ENCODE measurements around the gene DIO1. TPM values are rescaled to one million over a fixed set of nuclear protein-coding genes. Genes with fewer than 3 reads are reported as not detected.

DIO1 gene
- total RNA-seq, 4 donors from 2014 or later, result not detected

- Histone ChIP-seq H3K4me3 (no peak overlapping the region), H3K36me3 (peaks cover 0 to 29% (median 6%) of the 10 kb centered on the region in 4 donors), H3K27ac (peak overlapping the region; percentile 29 to 56 (median 35)), H3K4me1 (peaks cover 0 to 24% (median 14%) of the 10 kb centered on the region in 4 donors), H3K9me3 (no peaks in the 10 kb centered on the region), H3K27me3 (no peaks in the 10 kb centered on the region)
- no peak for TF ChIP-seq POLR2AphosphoS5 (IDR thresholded peaks at IDR 0.05)
- TF ChIP-seq EP300 (IDR thresholded peaks at IDR 0.05; ENCODE audit: low read depth), result no peak
- TF ChIP-seq POLR2A (IDR thresholded peaks at IDR 0.05), result no peak
- no peak for TF ChIP-seq CTCF (IDR thresholded peaks at IDR 0.05)
- WGBS, 2 donors (ENCODE audit: low coverage in 1 of 2), result 58 to 60% methylated on average over 3 of the region's 3 CpGs
- in situ Hi-C loops (cut with MboI; ENCODE audit: low pct_ligation_motif_present in 1 of 4, low pct_unique_long_range_greater_than_20kb in 1 of 4, low sequenced_read_pairs in 3 of 4) (loop anchor here (10.0 to 25.0 kb wide), 4 partner anchors 72 to 94 kb away; partner anchors contain the start of gene YIPF1 (in 1 of the 4)), intact Hi-C loops (cut with DNase I; ENCODE audit: low total_unique reads) (loop anchor here (10.0 kb wide), 1 partner anchor 92 kb away; no protein-coding TSS in a partner anchor)
- DNase-seq, result no peak
Measured at GRCh38 chr1:53956308-53957168, 62.6 kb downstream of the DIO1 start.

GRCh38 chr1:53957194-53957818, 63.3 kb downstream of the DIO1 start:
- intact Hi-C loops (cut with DNase I; ENCODE audit: low total_unique reads) (loop anchor here (10.0 kb wide), 1 partner anchor 93 kb away; no protein-coding TSS in a partner anchor), in situ Hi-C loops (cut with MboI; ENCODE audit: low pct_ligation_motif_present in 1 of 4, low pct_unique_long_range_greater_than_20kb in 1 of 4, low sequenced_read_pairs in 3 of 4) (loop anchor here (10.0 to 25.0 kb wide), 4 partner anchors 73 to 95 kb away; partner anchors contain the start of gene YIPF1 (in 1 of the 4))
- Histone ChIP-seq H3K36me3 (peaks cover 0 to 31% (median 5%) of the 10 kb centered on the region in 4 donors), H3K4me1 (peaks cover 0 to 24% (median 14%) of the 10 kb centered on the region in 4 donors), H3K27me3 (no peaks in the 10 kb centered on the region), H3K4me3 (no peak overlapping the region), H3K9me3 (no peaks in the 10 kb centered on the region), H3K27ac (peak overlapping the region; percentile 29 to 56 (median 35))
- TF ChIP-seq POLR2AphosphoS5 (IDR thresholded peaks at IDR 0.05), result no peak
- TF ChIP-seq CTCF (IDR thresholded peaks at IDR 0.05), result no peak
- no peak for TF ChIP-seq EP300 (IDR thresholded peaks at IDR 0.05; ENCODE audit: low read depth)
- no peak for TF ChIP-seq POLR2A (IDR thresholded peaks at IDR 0.05)
- no peak for DNase-seq
- WGBS, 2 donors (ENCODE audit: low coverage in 1 of 2), result 47 to 49% methylated on average over 3 of the region's 3 CpGs

- no peak for DNase-seq
- no peak overlapping the region for H3K4me3 ChIP-seq
- H3K36me3 ChIP-seq, result peaks cover 0 to 25% (median 3%) of the 10 kb centered on the region in 4 donors
- intact Hi-C loops (cut with DNase I; ENCODE audit: low total_unique reads), result loop anchor here (10.0 kb wide), 1 partner anchor 95 kb away; no protein-coding TSS in a partner anchor
- no peak for TF ChIP-seq POLR2A (IDR thresholded peaks at IDR 0.05)
- TF ChIP-seq CTCF (IDR thresholded peaks at IDR 0.05), result peak; percentile 36 to 77 (median 64)
- no peak for TF ChIP-seq EP300 (IDR thresholded peaks at IDR 0.05; ENCODE audit: low read depth)
- no peak for TF ChIP-seq POLR2AphosphoS5 (IDR thresholded peaks at IDR 0.05)
- H3K27ac ChIP-seq, result no peak overlapping the region
- no peaks in the 10 kb centered on the region for H3K9me3 ChIP-seq
- peaks cover 0 to 18% (median 12%) of the 10 kb centered on the region in 4 donors for H3K4me1 ChIP-seq
- no peaks in the 10 kb centered on the region for H3K27me3 ChIP-seq
- in situ Hi-C loops (cut with MboI; ENCODE audit: low pct_ligation_motif_present in 1 of 4, low pct_unique_long_range_greater_than_20kb in 1 of 4, low sequenced_read_pairs in 3 of 4), result loop anchor here (10.0 to 25.0 kb wide), 5 partner anchors 75 to 105 kb away; partner anchors contain the start of gene YIPF1 (in 1 of the 4)
Measured at GRCh38 chr1:53959664-53960250, 65.8 kb downstream of the DIO1 start.

Other genes with a start within 250 kb of the DIO1 start
- gene GLIS1, start 155.0 kb upstream of the DIO1 start, total RNA-seq, result under 1 TPM in 3 of 4 donors, not detected in 1; 0.16 to 0.75 (median 0.27) TPM
- 10 to 100 TPM in 2 of 4 donors, 1 to 10 TPM in 2; 1.1 to 11.1 (median 8.0) TPM for gene NDC1, start 55.9 kb upstream of the DIO1 start, total RNA-seq
- 10 to 100 TPM; 10.1 to 24.6 (median 17.4) TPM for gene YIPF1, start 4.4 kb upstream of the DIO1 start, total RNA-seq
- 10 to 100 TPM in 3 of 4 donors, 1 to 10 TPM in 1; 4.2 to 22.5 (median 12.9) TPM for gene IFT25, start 51.5 kb downstream of the DIO1 start, total RNA-seq
- 10 to 100 TPM in 3 of 4 donors, 1 to 10 TPM in 1; 4.4 to 24.7 (median 17.5) TPM for gene LRRC42, start 52.2 kb downstream of the DIO1 start, total RNA-seq
- gene LDLRAD1, start 124.0 kb downstream of the DIO1 start, total RNA-seq, result not detected
- gene TMEM59, start 159.0 kb downstream of the DIO1 start, total RNA-seq, result 100 to 1,000 TPM in 3 of 4 donors, 10 to 100 TPM in 1; 71.6 to 858 (median 226) TPM
- 1 to 10 TPM; 1.4 to 7.1 (median 5.7) TPM for gene TCEANC2, start 159.4 kb downstream of the DIO1 start, total RNA-seq

Data from transverse colon (tissue), 4 donors.